Measurements from ENCODE around the gene CRELD2. TPM values are rescaled to one million over a fixed set of nuclear protein-coding genes. Genes with fewer than 3 reads are reported as not detected.

Gene CRELD2
- total and polyA plus RNA-seq, 5 experiments from 2014 or later = 22.1 to 43.6 (median 35.8) TPM

DNA sequence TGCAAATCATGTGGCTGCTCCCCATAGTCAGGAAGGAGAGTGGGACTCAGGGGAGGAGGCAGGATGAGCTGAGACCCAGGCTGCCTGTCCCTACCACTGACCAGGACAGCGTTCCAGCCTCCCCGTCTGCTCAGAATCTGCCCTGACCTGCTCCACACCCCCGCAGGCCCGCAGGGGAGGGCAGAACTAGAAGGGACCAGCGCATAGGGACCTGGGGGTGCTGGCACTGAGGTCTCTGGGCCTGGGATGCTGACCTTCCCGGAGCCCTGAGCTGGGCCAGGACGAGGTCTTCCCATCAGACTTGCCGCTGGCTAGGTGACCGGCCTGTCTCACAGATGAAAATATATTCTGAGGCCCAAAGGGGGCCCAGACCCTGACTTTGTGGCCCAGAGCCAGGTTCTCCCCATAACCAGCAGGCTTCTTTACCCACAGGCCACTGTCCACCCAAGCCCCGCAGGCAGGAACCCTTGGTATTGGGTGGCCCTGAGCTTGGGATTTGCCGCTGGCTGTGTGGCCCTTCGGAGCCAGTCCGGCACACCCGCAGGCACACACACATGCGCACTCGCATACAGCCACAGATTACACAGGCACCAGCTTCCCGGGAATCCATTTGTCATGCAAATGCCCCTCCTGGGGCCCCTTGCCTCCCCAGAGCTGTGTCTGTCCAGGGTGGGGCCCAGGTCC is 28.3 kb downstream of the CRELD2 start:
- POLR2A ChIA-PET = interaction anchor here (0.6 to 3.2 kb wide), 5 partner anchors 9 to 141 kb away, joined by 3 to 15 read pairs (median 13); partner anchors contain the start of gene PIM3
- no peaks in the 10 kb centered on the region for H3K36me3 Mint-ChIP-seq
- peak overlapping the region in 8 of 10 donors; percentile 84 to 99 (median 95) for H3K27ac Mint-ChIP-seq
- H3K27me3 Mint-ChIP-seq = no peaks in the 10 kb centered on the region
- no peak for DNase-seq
- no peak overlapping the region for H3K4me3 Mint-ChIP-seq
- H3K9me3 Mint-ChIP-seq = peaks cover 0 to 4% (median 0%) of the 10 kb centered on the region in 9 donors
- H3K4me1 Mint-ChIP-seq = peaks cover 0 to 21% (median 15%) of the 10 kb centered on the region in 4 donors
- no peak for ATAC-seq

DNA sequence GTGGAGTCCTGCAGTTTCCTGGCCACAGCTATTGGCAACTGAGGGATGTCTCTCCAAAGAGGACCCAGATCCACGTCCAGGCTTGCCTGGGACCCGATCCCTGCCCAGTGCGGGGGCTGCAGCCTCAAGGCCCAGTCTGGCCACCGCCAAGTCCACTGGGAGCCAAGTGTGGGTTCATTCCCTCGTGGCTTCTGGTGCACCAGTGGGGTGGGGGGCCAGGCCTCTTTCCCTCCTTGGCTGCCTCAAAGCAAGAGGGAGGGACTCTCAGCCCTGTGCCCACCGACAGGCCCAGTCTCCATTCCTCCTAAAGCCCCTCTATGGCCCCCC is 28.8 kb downstream of the CRELD2 start:
- no peak overlapping the region for H3K4me3 Mint-ChIP-seq
- H3K27ac Mint-ChIP-seq = peak overlapping the region in 2 of 10 donors; percentile 35 to 99
- no peak for ATAC-seq
- peaks cover 0 to 21% (median 15%) of the 10 kb centered on the region in 4 donors for H3K4me1 Mint-ChIP-seq
- H3K36me3 Mint-ChIP-seq = no peaks in the 10 kb centered on the region
- DNase-seq = no peak
- POLR2A ChIA-PET = interaction anchor here (0.8 to 3.2 kb wide), 4 partner anchors 8 to 14 kb away, joined by 3 to 15 read pairs (median 13); partner anchors contain the start of gene PIM3
- H3K9me3 Mint-ChIP-seq = peaks cover 0 to 4% (median 0%) of the 10 kb centered on the region in 9 donors
- H3K27me3 Mint-ChIP-seq = no peaks in the 10 kb centered on the region

DNA sequence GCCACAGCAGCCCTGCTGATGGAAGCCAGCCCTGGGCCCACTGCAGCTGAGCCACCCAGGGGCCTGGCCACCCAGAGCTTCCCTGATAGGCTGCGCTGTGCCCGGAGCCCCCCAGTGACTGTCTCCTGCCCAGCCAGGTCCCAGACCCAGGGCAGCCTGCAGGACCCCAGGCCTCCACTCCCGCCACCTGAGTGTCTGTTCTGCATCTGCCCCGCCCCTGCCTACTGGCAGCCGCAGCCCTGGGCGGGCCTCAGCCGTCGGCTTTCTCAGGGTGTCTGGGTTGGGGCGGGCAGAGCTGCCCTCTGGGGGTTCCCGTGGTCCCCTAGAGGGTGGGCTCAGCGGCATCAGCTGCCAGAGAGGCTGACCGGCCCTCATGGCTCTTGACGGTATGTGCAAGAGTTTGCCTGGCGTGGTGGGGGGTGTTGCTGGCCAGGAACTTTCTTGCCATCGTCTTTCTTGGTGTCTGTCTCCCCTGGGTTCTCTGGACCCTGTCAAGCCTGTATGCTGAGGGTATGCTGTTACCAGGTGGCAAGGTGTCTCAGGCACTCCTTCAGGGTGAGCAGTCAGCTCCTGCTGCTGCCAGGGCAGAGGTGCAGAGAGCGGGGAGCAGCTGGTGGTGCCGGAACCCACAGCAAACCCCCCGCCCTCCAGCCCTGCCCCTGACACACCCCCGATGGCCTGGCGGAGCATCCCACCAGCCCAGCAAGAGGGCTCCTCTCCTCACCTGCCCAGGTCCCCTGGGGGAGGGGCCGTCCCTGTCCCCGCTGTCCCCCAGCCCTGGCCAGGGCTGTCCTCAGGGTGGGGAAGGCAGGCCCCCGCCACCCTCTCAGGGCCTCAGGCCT is 29.9 kb downstream of the CRELD2 start:
- H3K27me3 Mint-ChIP-seq = no peaks in the 10 kb centered on the region
- POLR2A ChIA-PET = interaction anchor here (1.7 to 3.7 kb wide), 3 partner anchors 7 to 13 kb away, joined by 13 to 26 read pairs (median 15); partner anchors contain the start of gene PIM3
- no peak for DNase-seq
- no peaks in the 10 kb centered on the region for H3K36me3 Mint-ChIP-seq
- peaks cover 0 to 21% (median 15%) of the 10 kb centered on the region in 4 donors for H3K4me1 Mint-ChIP-seq
- no peak overlapping the region for H3K4me3 Mint-ChIP-seq
- no peak for ATAC-seq
- H3K27ac Mint-ChIP-seq = peak overlapping the region in 1 of 10 donors; percentile 27
- peaks cover 0 to 4% (median 0%) of the 10 kb centered on the region in 9 donors for H3K9me3 Mint-ChIP-seq

DNA sequence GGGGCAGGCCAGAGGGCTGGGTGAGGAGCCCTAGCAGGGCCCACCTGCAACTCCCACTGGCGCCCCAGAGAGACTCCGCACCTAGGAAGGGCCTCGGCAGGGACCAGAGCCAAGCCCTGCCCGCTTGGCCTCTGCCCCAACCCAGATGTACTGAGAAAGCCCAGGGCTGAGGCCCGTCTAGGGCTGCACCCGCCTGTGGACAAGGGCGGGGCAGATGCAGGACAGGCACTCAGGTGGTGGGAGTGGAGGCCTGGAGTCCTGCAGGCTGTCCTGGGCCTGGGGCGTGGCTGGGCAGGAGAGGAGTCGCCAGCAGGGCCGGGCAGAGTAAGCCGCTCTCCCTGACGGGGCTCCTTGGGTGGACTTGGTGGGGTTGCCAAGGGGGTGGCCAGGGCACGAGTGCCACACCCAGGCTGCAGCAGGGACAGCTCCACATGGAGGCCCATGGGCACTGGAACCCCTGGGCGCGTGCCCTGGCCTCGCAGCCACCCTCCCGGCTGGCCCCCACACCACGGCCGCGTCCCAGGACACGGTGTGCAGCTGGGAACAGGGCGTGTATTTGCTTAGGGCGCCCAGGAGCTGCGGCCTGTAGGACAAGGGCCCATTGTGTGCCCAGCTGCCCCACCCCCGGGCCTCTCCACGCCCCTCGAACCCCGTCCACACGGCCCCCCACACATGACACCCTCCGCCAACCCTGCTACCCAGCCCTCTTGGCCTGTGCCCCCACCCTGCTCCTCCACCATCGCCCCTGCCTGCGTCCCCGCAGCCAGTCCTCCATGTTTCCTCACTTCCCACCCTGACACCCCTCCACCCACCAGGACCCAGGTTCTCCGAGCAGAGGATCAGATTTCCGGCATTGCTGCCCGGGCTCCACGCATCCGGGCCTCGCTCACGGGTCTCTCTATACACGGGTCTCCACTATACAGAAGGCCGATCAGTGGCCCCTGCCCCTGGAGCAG is 30.8 kb downstream of the CRELD2 start:
- H3K27me3 Mint-ChIP-seq = no peaks in the 10 kb centered on the region
- no peaks in the 10 kb centered on the region for H3K36me3 Mint-ChIP-seq
- H3K9me3 Mint-ChIP-seq = peaks cover 0 to 4% (median 0%) of the 10 kb centered on the region in 9 donors
- H3K4me1 Mint-ChIP-seq = peaks cover 0 to 21% (median 14%) of the 10 kb centered on the region in 4 donors
- POLR2A ChIA-PET = interaction anchor here (1.5 to 3.7 kb wide), 2 partner anchors 12 kb away, joined by 4 to 26 read pairs; partner anchors contain the start of gene PIM3
- no peak for ATAC-seq
- no peak overlapping the region for H3K4me3 Mint-ChIP-seq
- no peak for DNase-seq
- peak overlapping the region in 2 of 10 donors; percentile 67 to 80 for H3K27ac Mint-ChIP-seq

DNA sequence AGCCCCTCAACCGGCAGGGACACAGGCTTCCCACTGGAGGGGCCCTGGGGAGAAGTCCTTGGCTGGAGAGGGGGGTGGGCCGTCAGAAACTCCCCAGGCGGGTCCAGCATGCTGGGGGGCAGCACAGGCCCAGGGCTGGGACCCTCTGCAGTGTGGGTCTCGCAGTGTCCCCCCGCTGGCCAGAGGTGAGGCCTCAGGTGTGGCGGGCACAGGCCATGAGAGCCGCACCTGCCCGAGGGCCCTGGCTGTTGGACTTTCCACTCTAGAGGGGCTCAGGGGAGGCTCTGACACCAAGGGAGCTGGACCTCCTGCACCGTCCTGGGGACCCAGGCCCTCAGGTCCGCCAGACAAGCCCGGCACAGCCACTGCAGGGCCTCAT is 31.5 kb downstream of the CRELD2 start:
- DNase-seq = no peak
- ATAC-seq = no peak
- H3K4me1 Mint-ChIP-seq = peaks cover 0 to 20% (median 14%) of the 10 kb centered on the region in 4 donors
- no peak overlapping the region for H3K27ac Mint-ChIP-seq
- no peak overlapping the region for H3K4me3 Mint-ChIP-seq
- H3K27me3 Mint-ChIP-seq = no peaks in the 10 kb centered on the region
- no peaks in the 10 kb centered on the region for H3K36me3 Mint-ChIP-seq
- POLR2A ChIA-PET = interaction anchor here (1.5 to 3.7 kb wide), 2 partner anchors 12 kb away, joined by 4 to 26 read pairs; partner anchors contain the start of gene PIM3
- H3K9me3 Mint-ChIP-seq = peaks cover 0 to 4% (median 0%) of the 10 kb centered on the region in 9 donors

DNA sequence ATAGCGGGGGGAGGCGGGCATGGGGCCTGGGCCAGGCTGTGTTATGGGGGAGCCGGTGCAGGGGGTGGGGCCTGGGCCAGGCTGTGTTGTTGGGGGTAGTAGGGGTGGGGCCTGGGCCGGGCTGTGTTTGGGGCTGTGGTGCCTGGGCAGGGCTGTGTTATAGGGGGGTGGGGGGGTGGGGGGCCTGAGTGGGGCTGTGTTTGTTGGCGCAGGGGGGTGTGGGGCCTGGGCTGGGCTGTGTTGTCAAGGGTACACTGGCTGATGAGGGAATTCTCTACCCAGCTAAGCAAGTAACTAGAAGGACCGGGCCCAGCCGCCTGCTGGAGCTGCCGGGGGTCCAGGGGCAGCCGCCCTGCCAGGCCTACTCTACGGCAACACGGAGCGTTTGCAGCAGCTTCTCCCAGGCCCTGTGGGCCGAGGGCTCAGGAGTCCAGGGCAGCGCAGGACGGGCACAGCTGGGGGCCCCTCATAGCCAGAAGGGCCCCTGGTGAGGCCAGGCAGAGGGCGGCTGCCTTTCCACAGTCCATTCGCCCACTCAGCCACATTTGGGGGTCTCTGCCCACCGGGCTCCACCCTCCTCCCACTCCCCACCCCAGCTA is 32.1 kb downstream of the CRELD2 start:
- ATAC-seq (no peak), DNase-seq (no peak)
- no peaks in the 10 kb centered on the region for H3K27me3 Mint-ChIP-seq
- no peak overlapping the region for H3K27ac Mint-ChIP-seq
- POLR2A ChIA-PET = interaction anchor here (1.5 to 3.7 kb wide), 2 partner anchors 11 to 13 kb away, joined by 4 to 26 read pairs; partner anchors contain the start of gene PIM3
- peaks cover 0 to under 1% (median 0%) of the 10 kb centered on the region in 9 donors for H3K9me3 Mint-ChIP-seq
- peaks cover 0 to 14% (median 13%) of the 10 kb centered on the region in 4 donors for H3K4me1 Mint-ChIP-seq
- H3K4me3 Mint-ChIP-seq = no peak overlapping the region
- no peaks in the 10 kb centered on the region for H3K36me3 Mint-ChIP-seq

DNA sequence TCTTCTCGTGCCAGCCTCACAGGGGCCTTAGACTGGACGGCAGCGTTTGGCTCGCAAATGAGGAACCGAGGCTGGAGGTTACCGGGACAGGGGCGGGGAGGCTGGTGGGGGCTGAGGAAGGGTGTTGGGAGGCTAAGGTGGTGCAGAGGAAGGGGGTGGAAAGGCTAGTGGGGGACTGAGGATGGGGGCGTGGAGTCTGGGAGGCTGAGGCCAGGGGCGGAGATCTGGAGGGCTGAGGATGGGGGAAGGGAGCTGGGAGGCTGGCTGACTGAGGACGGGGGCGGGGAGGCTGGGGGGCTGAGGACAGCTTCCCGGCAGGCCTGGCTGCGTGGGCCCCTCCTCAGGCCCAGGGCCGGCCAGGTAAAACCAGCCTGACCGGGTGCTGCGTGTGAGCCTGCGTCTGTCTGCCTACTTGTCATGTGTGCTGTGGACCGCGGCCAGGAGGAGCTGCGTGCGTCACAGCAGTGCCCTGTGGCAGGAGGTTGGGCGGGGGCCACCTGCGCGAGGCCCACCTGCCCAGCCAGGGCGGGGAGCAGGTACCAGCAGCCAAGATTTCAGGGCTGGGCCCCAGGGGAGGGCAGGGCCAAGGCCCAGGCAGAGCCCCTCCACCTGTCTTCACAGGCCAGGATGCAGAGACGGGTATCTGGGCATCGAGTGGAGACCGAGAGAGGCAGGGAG is 32.7 kb downstream of the CRELD2 start:
- no peaks in the 10 kb centered on the region for H3K36me3 Mint-ChIP-seq
- no peak for DNase-seq
- no peaks in the 10 kb centered on the region for H3K27me3 Mint-ChIP-seq
- no peak overlapping the region for H3K27ac Mint-ChIP-seq
- POLR2A ChIA-PET = interaction anchor here (3.7 kb wide), 1 partner anchor 10 kb away, joined by 26 read pairs; the partner anchor contains the start of gene PIM3
- H3K9me3 Mint-ChIP-seq = no peaks in the 10 kb centered on the region
- H3K4me1 Mint-ChIP-seq = peaks cover 0 to 8% (median 6%) of the 10 kb centered on the region in 4 donors
- H3K4me3 Mint-ChIP-seq = no peak overlapping the region
- no peak for ATAC-seq

DNA sequence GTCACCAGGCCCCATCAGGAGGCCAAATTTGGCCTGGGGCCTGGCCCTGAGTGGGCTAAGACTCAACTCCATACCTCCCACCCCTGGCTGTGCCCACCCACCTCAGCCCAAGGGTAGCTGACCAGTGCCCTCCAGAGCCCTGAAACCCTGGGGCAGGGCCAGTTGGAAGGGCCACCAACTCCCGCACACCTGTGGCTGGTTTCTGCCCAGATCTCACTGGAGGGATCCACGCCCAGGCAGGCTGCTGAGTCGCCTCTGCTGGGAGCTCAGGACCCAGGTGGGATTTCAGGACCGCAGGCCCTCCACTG is 33.2 kb downstream of the CRELD2 start:
- H3K27me3 Mint-ChIP-seq = no peaks in the 10 kb centered on the region
- POLR2A ChIA-PET = interaction anchor here (0.9 kb wide), 1 partner anchor 15 kb away, joined by 3 read pairs; no protein-coding TSS in a partner anchor
- ATAC-seq (no peak), DNase-seq (no peak)
- H3K9me3 Mint-ChIP-seq = no peaks in the 10 kb centered on the region
- H3K27ac Mint-ChIP-seq = no peak overlapping the region
- no peaks in the 10 kb centered on the region for H3K36me3 Mint-ChIP-seq
- peaks cover 0 to 3% (median 1%) of the 10 kb centered on the region in 4 donors for H3K4me1 Mint-ChIP-seq
- H3K4me3 Mint-ChIP-seq = no peak overlapping the region

DNA sequence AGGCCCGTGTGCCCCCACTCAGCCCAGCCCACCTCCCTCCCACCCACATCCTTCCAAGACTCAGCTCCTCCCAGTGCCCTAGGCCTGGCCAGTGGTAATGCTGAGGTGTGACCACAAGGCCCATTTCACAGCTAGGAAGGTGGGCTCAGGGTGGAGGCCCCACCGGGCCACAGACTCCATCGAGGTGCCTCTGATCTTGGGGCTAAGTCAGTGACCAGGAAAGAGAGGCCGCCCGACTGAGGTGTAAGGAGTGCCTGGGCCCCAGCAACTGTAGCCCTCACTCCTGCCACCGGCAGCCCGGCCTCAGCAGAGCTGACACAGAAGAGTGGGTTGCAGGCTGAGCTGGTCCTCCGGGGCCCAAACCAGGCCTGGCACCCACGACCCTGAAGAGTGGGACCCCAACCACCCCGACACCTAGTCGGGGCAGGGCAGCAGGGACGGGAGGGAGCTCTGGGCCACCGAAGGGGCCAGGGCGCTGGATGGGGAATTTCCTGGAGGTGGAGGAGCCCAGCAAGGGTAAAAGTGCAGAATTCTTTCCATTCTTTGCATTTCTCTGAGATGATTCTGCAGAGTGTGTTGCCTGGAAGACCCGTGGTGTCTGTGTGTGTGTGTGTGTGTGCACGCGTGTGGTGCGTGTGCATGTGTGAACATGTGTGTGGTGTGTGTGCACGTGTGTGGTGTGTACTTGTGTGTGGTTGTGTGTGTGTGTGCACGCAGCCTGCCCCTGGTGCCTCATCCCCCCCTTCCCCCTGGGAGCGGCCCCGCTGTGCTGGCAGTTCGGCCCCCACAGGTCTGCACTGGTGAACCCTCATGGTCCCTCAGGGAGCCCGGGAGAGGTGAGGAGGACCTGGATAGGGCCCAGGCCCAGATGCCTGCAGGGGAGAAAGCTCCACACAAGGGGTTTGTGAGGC is 33.8 kb downstream of the CRELD2 start:
- Mint-ChIP-seq H3K4me3 (no peak overlapping the region), H3K27me3 (no peaks in the 10 kb centered on the region), H3K27ac (no peak overlapping the region), H3K9me3 (no peaks in the 10 kb centered on the region), H3K4me1 (no peaks in the 10 kb centered on the region), H3K36me3 (no peaks in the 10 kb centered on the region)
- DNase-seq (no peak), ATAC-seq (no peak)
- POLR2A ChIA-PET = interaction anchor here (0.8 to 0.9 kb wide), 3 partner anchors 9 to 16 kb away, joined by 3 to 5 read pairs (median 4); partner anchors contain the start of gene PIM3

DNA sequence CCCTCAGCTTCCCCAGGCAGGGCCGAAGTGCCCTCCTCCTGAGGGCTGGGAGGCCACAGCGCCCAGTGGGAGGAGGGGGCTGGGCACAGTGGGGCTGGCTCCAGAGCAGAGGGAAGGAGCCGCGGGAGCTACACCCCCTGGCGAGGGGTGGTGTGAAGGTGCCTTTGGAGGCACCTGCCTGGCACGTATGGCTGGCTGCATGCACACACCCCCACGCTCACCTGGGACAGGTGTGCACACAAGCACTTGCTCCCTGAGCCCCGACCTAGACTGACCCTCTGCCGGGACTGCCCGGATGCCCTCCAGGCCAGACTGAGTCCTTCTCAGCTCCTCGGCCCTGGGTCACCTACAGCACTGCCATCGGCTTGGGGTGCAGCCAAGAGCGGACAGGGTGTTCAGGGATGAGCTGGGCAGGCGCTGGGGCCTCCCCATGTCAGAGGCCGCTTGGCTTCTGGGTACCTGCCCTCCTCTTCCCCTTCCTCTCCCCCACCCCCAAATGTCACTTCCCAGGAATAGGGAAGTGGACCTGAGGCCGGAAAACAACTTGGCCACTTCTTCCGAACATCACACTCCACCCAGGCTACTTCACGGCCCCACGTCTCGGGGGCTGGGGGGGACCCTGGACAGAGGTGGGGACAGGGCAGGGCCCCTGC is 34.7 kb downstream of the CRELD2 start:
- Mint-ChIP-seq H3K4me3 (no peak overlapping the region), H3K27ac (no peak overlapping the region), H3K4me1 (peaks cover 0 to 2% (median 0%) of the 10 kb centered on the region in 4 donors), H3K9me3 (no peaks in the 10 kb centered on the region), H3K27me3 (no peaks in the 10 kb centered on the region), H3K36me3 (no peaks in the 10 kb centered on the region)
- ATAC-seq (no peak), DNase-seq (no peak)
- POLR2A ChIA-PET = interaction anchor here (0.8 to 2.2 kb wide), 2 partner anchors 8 to 10 kb away, joined by 5 to 6 read pairs; partner anchors contain the start of gene PIM3

Data from naive thymus-derived CD8-positive, alpha-beta T cell (primary cell).